Naive thymus-derived CD4-positive, alpha-beta T cell (primary cell): ENCODE measurements around the gene PSD. TPM values are rescaled to one million over a fixed set of nuclear protein-coding genes. Genes with fewer than 3 reads are reported as not detected.

Experiments used
- ATAC-seq: fragments of 150-1000 bp; cut with Tn5 transposase; 2 replicates; pipeline ENCODE4 v1.10.0; 2021; ENCODE audit warnings: mild to moderate bottlenecking, moderate library complexity
- CTCF ChIA-PET: fragments of 350-600 bp; sonication (Branson Sonifier 250); formaldehyde crosslinking; loops from one replicate; lab custom pipeline; 2021; ENCODE audit warnings: antibody characterized with exemption; lab: Charles Lee
- POLR2A ChIA-PET: fragments of 350-600 bp; sonication (Branson Sonifier 250); formaldehyde crosslinking; loops from one replicate; lab custom pipeline; 2021; ENCODE audit warnings: antibody characterized with exemption, inconsistent platforms; lab: Charles Lee
- DNase-seq, 9 donors: peaks; one replicate each; pipeline versions ENCODE4 v3.0.0 to v3.0.0-alpha.2; 2020 to 2022; ENCODE audit warnings: mixed read lengths in 1 of 9
- H3K27ac ChIP-seq: one replicate; pipeline ENCODE4 v1.7.0; 2013; ENCODE audit warnings: mild to moderate bottlenecking, low read depth, low read length, moderate library complexity
- H3K27me3 ChIP-seq, 2 donors: one replicate each; pipeline ENCODE4 v1.7.0; 2013; ENCODE audit warnings: low read length in 2 of 2, mild to moderate bottlenecking in 2 of 2, moderate library complexity in 2 of 2; ENCODE audit not compliant: control insufficient read depth in 2 of 2, insufficient read depth in 2 of 2
- H3K36me3 ChIP-seq, 3 experiments: 1 replicate in 2 of 3; 2 replicates in 1 of 3; pipeline ENCODE4 v1.7.0; 2013; ENCODE audit warnings: low read length in 3 of 3, mild to moderate bottlenecking in 3 of 3, moderate library complexity in 1 of 3; ENCODE audit not compliant: insufficient read depth in 3 of 3, control insufficient read depth in 2 of 3
- H3K4me1 ChIP-seq, 2 donors: one replicate each; pipeline ENCODE4 v1.7.0; 2013; ENCODE audit warnings: low read length in 2 of 2, mild to moderate bottlenecking in 2 of 2, moderate library complexity in 1 of 2; ENCODE audit not compliant: control insufficient read depth in 2 of 2, insufficient read depth in 2 of 2
- H3K4me3 ChIP-seq: 2 replicates; pipeline ENCODE4 v1.7.0; 2013; ENCODE audit warnings: mild to moderate bottlenecking, low read length
- H3K9me3 ChIP-seq, 3 experiments: 1 replicate in 2 of 3; 2 replicates in 1 of 3; pipeline ENCODE4 v1.7.0; 2013; ENCODE audit warnings: low read length in 3 of 3; ENCODE audit not compliant: control insufficient read depth in 2 of 3
- H3K27ac Mint-ChIP-seq, 9 donors: one replicate each; pipeline ENCODE4 v1.8.0; 2020 to 2022; ENCODE audit warnings: mixed read lengths in 9 of 9, mild to moderate bottlenecking in 8 of 9, moderate library complexity in 5 of 9, inconsistent platforms in 2 of 9
- H3K27me3 Mint-ChIP-seq, 5 donors: one replicate each; pipeline ENCODE4 v1.8.0; 2021 to 2022; ENCODE audit warnings: mixed read lengths in 5 of 5, mild to moderate bottlenecking in 1 of 5
- H3K36me3 Mint-ChIP-seq, 5 donors: one replicate each; pipeline ENCODE4 v1.8.0; 2020 to 2022; ENCODE audit warnings: mixed read lengths in 5 of 5, mild to moderate bottlenecking in 3 of 5, inconsistent platforms in 1 of 5
- H3K4me1 Mint-ChIP-seq, 7 donors: one replicate each; pipeline ENCODE4 v1.8.0; 2020 to 2022; ENCODE audit warnings: mixed read lengths in 7 of 7, mild to moderate bottlenecking in 3 of 7, inconsistent platforms in 1 of 7
- H3K4me3 Mint-ChIP-seq, 10 donors: one replicate each; pipeline ENCODE4 v1.8.0; 2020 to 2022; ENCODE audit warnings: mild to moderate bottlenecking in 10 of 10, mixed read lengths in 10 of 10, moderate library complexity in 6 of 10, inconsistent platforms in 2 of 10
- H3K9me3 Mint-ChIP-seq, 11 donors: one replicate each; pipeline ENCODE4 v1.8.0; 2020 to 2022; ENCODE audit warnings: mixed read lengths in 11 of 11, mild to moderate bottlenecking in 4 of 11, inconsistent platforms in 1 of 11, moderate library complexity in 1 of 11
- intact Hi-C, 2 donors: fragments of 100-400 bp; cut with micrococcal nuclease; formaldehyde crosslinking; loops; one replicate each; pipeline ENCODE4 v1.15.1; 2023
- polyA plus RNA-seq, 2 donors: library from polyadenylated mRNA; unstranded; fragments of 300-500 nt; fragmentation: Illumina TruSeq; gene quantifications; one replicate each; pipeline ENCODE4 v1.2.3, GENCODE V29; 2021
- total RNA-seq, 6 experiments: library from RNA in 5 of 6; stranded (reverse) in 5 of 6; gene quantifications; 1 replicate in 5 of 6; 2 replicates in 1 of 6; pipeline ENCODE4 v1.2.3 and lab custom pipeline; 2021 to 2026

The PSD gene
- total and polyA plus RNA-seq, 7 experiments from 2014 or later = 3.5 to 16.9 (median 8.2) TPM

DNA sequence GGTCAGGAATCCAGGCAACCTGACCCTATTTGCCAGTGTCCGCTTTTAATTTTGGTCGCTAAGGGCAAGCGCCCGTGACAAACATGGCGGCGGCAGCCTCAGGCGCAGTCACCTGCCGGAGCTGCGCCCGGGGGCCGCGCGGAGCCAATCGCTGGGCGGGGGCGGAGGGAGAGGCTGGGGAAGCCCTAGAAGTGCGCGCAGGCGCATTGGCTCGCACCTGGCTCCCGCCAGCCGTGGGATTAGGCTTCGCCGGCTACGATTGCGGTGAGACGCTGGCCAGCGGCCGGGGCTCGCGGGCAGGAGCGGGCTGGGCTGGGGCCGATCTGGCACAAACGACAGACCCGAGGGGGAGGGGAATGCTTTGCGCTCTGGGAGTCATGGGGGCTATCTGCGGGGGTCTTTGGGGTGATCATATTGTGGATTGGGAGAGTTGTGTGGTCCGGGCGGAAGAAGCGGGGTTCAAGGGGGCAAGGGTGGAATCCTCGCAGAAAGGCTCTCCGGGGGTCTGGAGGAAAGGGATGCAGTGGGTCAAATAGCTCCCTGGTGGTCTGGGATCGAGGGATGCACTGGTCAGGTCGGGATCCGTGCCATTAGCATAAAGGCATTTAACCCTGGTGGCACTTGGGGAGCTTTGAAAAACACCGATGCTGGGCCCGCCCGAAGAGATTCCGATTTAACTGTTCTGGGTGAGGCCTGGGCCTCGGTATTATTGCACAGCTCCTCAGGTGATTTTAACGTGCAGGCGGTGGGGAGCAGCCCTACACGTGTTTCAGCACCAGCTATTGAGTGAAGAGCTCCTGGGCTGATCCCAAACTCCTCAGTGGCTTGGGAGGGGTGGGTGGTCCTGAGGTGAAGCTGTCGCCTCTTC lies 42.8 kb upstream of the PSD start:
- CTCF ChIA-PET = interaction anchor here (0.7 to 2.3 kb wide), 6 partner anchors 17 to 122 kb away, joined by 3 to 11 read pairs (median 4); partner anchors contain the start of gene FBXL15
- no peaks in the 10 kb centered on the region for H3K9me3 Mint-ChIP-seq
- POLR2A ChIA-PET = interaction anchor here (0.7 to 5.5 kb wide), 16 partner anchors 10 to 678 kb away, joined by 3 to 73 read pairs (median 4); partner anchors contain the start of genes ACTR1A, C10orf95, CUEDC2 and FBXL15
- peaks cover 9 to 14% of the 10 kb centered on the region in 2 donors for H3K4me1 ChIP-seq
- H3K27me3 ChIP-seq = no peaks in the 10 kb centered on the region
- H3K9me3 ChIP-seq = no peaks in the 10 kb centered on the region
- intact Hi-C loops = loop anchor here (1.0 to 5.0 kb wide), 12 partner anchors 11 to 329 kb away; partner anchors contain the start of genes ACTR1A (in 2 of the 2), CUEDC2 (in 2 of the 2), GBF1 (in 1 of the 2) and NOLC1 (in 1 of the 2)
- peak overlapping the region; percentile 93 for H3K4me3 ChIP-seq
- no peaks in the 10 kb centered on the region for H3K36me3 Mint-ChIP-seq
- H3K27ac Mint-ChIP-seq = peak overlapping the region; percentile 72 to 90 (median 85)
- peak; percentile 99 for ATAC-seq
- H3K4me3 Mint-ChIP-seq = peak overlapping the region; percentile 83 to 96 (median 92)
- H3K36me3 ChIP-seq = peaks cover 0 to 1% (median 0%) of the 10 kb centered on the region in 3 experiments
- H3K27ac ChIP-seq = peak overlapping the region; percentile 74
- H3K4me1 Mint-ChIP-seq = peaks cover 19 to 40% (median 34%) of the 10 kb centered on the region in 7 donors
- peak; percentile 84 to 95 (median 90) for DNase-seq
- peaks cover 0 to 2% (median 0%) of the 10 kb centered on the region in 5 donors for H3K27me3 Mint-ChIP-seq

DNA sequence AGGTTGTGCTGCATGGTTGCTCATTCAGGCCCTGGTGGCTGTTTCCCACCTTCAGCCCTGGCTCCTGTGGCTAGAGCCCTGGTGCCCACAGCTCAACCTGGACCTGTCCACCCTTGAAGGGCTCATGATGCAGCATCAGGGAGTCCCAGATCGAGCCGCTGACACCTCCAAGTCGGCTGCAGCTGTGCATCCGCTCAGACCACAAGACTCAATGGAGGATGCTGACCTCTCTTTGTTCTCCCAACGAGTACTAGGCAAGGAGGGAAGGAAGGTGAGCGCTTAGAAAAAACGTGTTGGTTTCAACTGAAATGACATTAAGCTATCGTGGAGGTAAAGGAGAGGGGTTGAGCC lies 42.2 kb upstream of the PSD start:
- intact Hi-C loops = loop anchor here (1.0 to 5.0 kb wide), 12 partner anchors 11 to 329 kb away; partner anchors contain the start of genes ACTR1A (in 2 of the 2), CUEDC2 (in 2 of the 2), GBF1 (in 1 of the 2) and NOLC1 (in 1 of the 2)
- H3K4me1 Mint-ChIP-seq = peaks cover 19 to 40% (median 34%) of the 10 kb centered on the region in 7 donors
- H3K9me3 Mint-ChIP-seq = no peaks in the 10 kb centered on the region
- Histone ChIP-seq H3K4me1 (peaks cover 9 to 14% of the 10 kb centered on the region in 2 donors), H3K27me3 (no peaks in the 10 kb centered on the region), H3K27ac (peak overlapping the region; percentile 74), H3K4me3 (peak overlapping the region; percentile 93), H3K9me3 (no peaks in the 10 kb centered on the region), H3K36me3 (peaks cover 0 to 7% (median 0%) of the 10 kb centered on the region in 3 experiments)
- POLR2A ChIA-PET = interaction anchor here (0.7 to 5.5 kb wide), 11 partner anchors 10 to 67 kb away, joined by 3 to 73 read pairs (median 4); partner anchors contain the start of genes ACTR1A, C10orf95 and CUEDC2
- no peak for DNase-seq
- ATAC-seq = peak; percentile 16
- H3K27me3 Mint-ChIP-seq = peaks cover 0 to 2% (median 0%) of the 10 kb centered on the region in 5 donors
- CTCF ChIA-PET = interaction anchor here (1.1 to 2.3 kb wide), 5 partner anchors 18 to 123 kb away, joined by 3 to 11 read pairs (median 3); partner anchors contain the start of gene FBXL15
- H3K36me3 Mint-ChIP-seq = peaks cover 0 to 1% (median 0%) of the 10 kb centered on the region in 5 donors
- H3K4me3 Mint-ChIP-seq = peak overlapping the region; percentile 83 to 96 (median 92)
- peak overlapping the region in 8 of 9 donors; percentile 59 to 90 (median 85) for H3K27ac Mint-ChIP-seq

DNA sequence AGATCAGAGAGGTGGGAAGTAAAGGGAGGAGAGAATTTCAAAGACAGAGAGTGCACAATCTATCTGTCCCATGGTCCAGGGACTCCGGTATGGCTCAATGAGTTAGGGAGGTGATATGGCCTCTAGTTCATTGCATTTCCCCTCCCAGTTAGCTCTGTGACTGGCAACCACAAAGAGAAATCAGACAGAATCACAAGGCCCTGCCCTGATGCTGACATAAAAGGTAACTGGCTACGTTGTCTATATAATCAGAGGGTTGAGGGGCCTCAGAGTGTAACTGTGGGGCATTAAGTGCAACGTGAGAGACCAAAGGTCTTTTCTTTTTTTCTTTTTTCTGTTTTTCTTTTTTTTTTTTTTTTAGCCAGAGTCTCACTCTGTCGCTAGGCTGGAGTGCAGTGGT lies 40.1 kb upstream of the PSD start:
- POLR2A ChIA-PET = interaction anchor here (1.2 to 5.5 kb wide), 2 partner anchors 8 to 23 kb away, joined by 3 to 73 read pairs; partner anchors contain the start of gene C10orf95
- ATAC-seq (no peak), DNase-seq (no peak)
- H3K4me1 Mint-ChIP-seq = peaks cover 19 to 37% (median 33%) of the 10 kb centered on the region in 7 donors
- peak overlapping the region in 2 of 9 donors; percentile 46 to 89 for H3K27ac Mint-ChIP-seq
- Histone ChIP-seq H3K4me3 (no peak overlapping the region), H3K9me3 (no peaks in the 10 kb centered on the region), H3K27me3 (no peaks in the 10 kb centered on the region), H3K36me3 (peaks cover 0 to 7% (median 3%) of the 10 kb centered on the region in 3 experiments), H3K4me1 (peaks cover 9 to 14% of the 10 kb centered on the region in 2 donors), H3K27ac (no peak overlapping the region)
- intact Hi-C loops = no loop called here
- H3K36me3 Mint-ChIP-seq = peaks cover 0 to 3% (median 0%) of the 10 kb centered on the region in 5 donors
- H3K27me3 Mint-ChIP-seq = peaks cover 0 to 2% (median 0%) of the 10 kb centered on the region in 5 donors
- H3K9me3 Mint-ChIP-seq = no peaks in the 10 kb centered on the region
- no peak overlapping the region for H3K4me3 Mint-ChIP-seq
- CTCF ChIA-PET = interaction anchor here (0.7 kb wide), 1 partner anchor 290 kb away, joined by 4 read pairs; no protein-coding TSS in a partner anchor

DNA sequence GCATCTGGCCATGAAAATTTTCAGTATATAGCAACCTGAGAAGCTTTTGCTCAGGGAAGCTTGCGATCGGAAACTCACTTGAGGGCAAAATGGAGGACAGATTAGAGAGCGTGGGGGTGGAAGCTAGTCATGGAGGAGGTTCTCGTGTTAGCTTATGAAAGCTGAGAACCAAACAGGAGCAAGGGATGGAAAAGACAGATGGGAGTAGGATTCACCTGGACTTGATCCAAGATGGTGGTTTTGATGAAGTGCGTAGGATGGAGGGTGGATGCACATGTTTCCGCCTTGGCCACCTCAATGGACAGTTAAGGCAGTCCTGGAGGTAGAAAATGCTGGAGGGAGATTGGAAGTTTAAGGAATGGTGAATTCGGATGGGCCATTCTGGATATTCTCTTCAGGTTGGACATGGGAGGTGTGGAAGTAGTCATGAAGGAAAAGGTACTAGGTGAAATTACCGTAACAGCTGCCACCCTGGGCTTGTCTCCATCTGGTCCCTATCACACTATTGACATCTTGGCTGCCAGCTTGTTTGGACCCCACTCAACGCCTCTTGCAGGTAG lies 39.1 kb upstream of the PSD start:
- no peaks in the 10 kb centered on the region for H3K27me3 Mint-ChIP-seq
- peak overlapping the region in 7 of 9 donors; percentile 20 to 84 (median 67) for H3K27ac Mint-ChIP-seq
- H3K36me3 Mint-ChIP-seq = peaks cover 0 to 5% (median 4%) of the 10 kb centered on the region in 5 donors
- intact Hi-C loops = no loop called here
- no peak for ATAC-seq
- no peak overlapping the region for H3K4me3 ChIP-seq
- H3K4me3 Mint-ChIP-seq = no peak overlapping the region
- no peaks in the 10 kb centered on the region for H3K9me3 ChIP-seq
- H3K9me3 Mint-ChIP-seq = no peaks in the 10 kb centered on the region
- H3K36me3 ChIP-seq = peaks cover 0 to 7% (median 3%) of the 10 kb centered on the region in 3 experiments
- peaks cover 9 to 14% of the 10 kb centered on the region in 2 donors for H3K4me1 ChIP-seq
- peaks cover 22 to 37% (median 33%) of the 10 kb centered on the region in 7 donors for H3K4me1 Mint-ChIP-seq
- no peaks in the 10 kb centered on the region for H3K27me3 ChIP-seq
- ChIA-PET CTCF (no interaction called here), POLR2A (interaction anchor here (1.2 to 5.5 kb wide), 3 partner anchors 7 to 35 kb away, joined by 3 to 73 read pairs (median 7); partner anchors contain the start of gene C10orf95)
- no peak overlapping the region for H3K27ac ChIP-seq
- no peak for DNase-seq

DNA sequence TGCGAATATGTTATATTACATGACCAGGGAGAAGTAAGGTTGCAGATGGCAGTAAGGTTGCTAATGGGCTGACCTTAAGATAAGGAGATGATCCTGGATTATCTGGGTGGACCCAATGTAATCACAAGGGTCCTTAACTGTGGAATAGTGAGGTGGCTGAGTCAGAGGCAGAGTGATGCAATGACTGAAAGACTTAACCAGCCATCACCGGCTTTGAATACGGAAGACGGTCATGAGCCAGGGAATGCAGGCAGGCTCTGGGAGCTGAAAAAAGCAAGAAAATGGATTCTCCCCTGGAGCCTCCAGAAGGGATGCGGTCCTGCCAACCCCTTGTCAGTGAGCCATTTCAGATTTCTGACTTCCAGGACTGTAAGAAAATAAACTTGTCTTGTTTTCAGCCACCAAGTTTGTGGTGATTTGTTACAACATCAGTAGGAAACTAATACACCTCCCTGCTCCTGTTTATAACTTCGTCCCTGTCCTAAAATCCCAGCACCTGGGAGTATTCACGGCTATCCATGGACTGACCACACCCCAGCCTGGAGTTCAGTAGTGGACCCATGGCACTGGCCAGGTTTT lies 37.4 kb upstream of the PSD start:
- POLR2A ChIA-PET = interaction anchor here (0.6 to 2.1 kb wide), 3 partner anchors 10 to 49 kb away, joined by 3 to 7 read pairs (median 3); no protein-coding TSS in a partner anchor
- DNase-seq (no peak), ATAC-seq (no peak)
- H3K4me1 Mint-ChIP-seq = peaks cover 16 to 32% (median 25%) of the 10 kb centered on the region in 7 donors
- H3K9me3 Mint-ChIP-seq = no peaks in the 10 kb centered on the region
- no peaks in the 10 kb centered on the region for H3K27me3 Mint-ChIP-seq
- H3K4me3 Mint-ChIP-seq = no peak overlapping the region
- no peak overlapping the region for H3K4me3 ChIP-seq
- H3K36me3 Mint-ChIP-seq = peaks cover 0 to 9% (median 4%) of the 10 kb centered on the region in 5 donors
- H3K27me3 ChIP-seq = no peaks in the 10 kb centered on the region
- CTCF ChIA-PET = interaction anchor here (0.6 kb wide), 1 partner anchor 222 kb away, joined by 3 read pairs; no protein-coding TSS in a partner anchor
- intact Hi-C loops = no loop called here
- H3K4me1 ChIP-seq = peaks cover 9 to 10% of the 10 kb centered on the region in 2 donors
- H3K9me3 ChIP-seq = no peaks in the 10 kb centered on the region
- H3K27ac ChIP-seq = peak overlapping the region; percentile 3
- H3K36me3 ChIP-seq = peaks cover 0 to 7% (median 3%) of the 10 kb centered on the region in 3 experiments
- peak overlapping the region in 2 of 9 donors; percentile 22 to 64 for H3K27ac Mint-ChIP-seq
